GM19455 (cell line): ENCODE data around the gene DEFB131A.
"Not testable (repeated sequence)": the region's sequence is repeated elsewhere in the genome, so short reads cannot be mapped to it uniquely, and the experiment has no call there.

Experiments used
- ATAC-seq: cut with Tn5 transposase; IDR thresholded peaks from one replicate; pipeline ENCODE4 v1.9.1; 2021; ENCODE audit not compliant: unreplicated experiment

DEFB131A gene

DNA sequence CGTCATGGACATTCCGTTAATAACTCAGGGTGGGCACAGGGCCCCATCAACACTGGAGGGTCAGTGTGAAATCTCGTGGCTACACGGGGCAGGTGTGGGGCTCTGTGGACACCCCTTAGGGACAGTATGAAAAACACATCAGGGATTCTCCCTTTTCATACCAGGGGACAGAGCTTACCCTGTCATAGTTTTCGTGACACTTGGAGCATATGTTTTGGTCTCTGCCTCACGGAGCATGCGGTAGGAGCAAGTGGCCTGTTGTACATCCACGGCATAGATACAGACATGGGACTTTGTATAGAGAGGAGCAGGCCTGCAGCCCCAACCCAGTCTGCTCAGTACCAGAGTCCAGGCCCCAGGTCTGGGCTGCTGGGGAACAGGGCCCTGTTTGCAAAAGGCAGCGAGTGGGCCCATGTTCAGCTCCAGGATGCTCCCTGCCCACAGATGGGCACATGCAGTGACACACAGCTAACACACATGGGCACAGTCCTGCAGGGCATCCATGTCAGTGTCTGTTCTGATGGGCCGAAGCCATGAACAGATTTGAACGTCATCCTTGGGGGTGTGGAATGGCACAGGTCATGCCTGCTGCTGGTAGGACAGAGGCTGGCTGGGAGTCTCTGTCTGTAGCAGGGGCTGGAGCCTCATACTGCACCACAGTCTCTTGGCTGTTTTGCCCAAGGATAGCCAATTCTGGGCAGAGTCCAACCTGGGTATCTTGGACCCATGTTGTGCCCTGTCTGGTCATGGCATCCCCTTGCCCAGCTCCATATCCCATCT lies 50.2 kb downstream of the DEFB131A start:
- ATAC-seq = not testable (repeated sequence)

DNA sequence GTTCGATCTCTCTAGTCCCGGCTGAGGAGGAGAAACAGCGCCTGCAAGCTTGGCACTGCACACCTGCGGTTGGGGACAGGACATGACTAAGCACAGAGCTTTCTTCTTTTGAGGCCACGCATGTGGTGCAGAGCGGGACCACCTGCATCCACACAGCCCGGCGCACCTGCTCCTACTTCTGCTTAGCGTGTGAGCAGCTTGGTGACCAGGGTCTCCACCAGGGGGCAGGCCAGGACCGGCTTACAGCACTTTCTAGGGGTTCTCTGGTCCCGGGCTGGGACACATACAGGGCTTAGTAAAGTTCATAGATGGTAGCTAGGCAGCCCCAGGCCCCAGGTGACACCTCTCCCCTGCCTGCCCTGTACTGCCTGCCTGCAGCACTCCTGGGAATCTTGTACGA lies 51.2 kb downstream of the DEFB131A start:
- ATAC-seq = not testable (repeated sequence)

DNA sequence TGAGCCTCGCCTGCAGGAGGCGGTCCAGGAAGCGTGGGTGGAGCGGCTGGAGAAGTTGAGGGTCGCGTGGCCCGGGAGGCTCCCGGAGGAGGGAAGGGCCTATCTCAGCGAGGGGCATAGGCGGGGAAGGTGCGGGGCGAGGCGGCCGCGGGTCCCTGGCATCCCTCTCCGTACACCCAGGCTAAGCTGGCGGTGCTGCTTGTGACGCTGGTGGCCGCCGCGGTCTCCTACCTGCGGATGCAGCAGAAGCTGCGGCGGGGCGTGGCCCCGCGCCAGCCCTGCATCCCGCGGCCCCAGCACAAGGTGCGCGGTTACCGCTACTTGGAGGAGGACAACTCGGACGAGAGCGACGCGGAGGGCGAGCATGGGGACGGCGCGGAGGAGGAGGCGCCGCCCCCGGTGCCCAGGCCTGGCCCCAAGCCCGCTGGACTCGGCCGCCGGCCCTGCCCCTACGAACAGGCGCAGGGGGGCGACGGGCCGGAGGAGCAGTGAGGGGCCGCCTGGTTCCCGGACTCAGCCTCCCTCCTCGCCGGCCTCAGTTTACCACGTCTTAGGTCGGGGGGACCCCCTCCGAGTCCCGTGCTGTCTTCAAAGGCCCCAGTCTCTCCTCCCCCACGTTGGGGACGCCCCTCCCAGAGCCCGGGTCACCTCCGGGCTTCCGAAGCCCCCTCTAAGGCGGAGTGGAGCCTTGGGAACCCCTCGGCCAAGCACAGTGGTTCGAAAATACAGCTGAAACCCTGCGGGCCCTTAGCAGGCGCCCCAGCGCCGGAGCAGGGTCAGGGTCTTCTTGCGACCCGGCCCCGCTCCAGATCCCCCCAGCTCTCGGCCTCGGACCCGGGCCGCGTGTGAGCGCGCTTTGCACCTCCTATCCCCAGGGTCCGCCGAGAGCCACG lies 53.6 kb downstream of the DEFB131A start:
- ATAC-seq = not testable (repeated sequence)

DNA sequence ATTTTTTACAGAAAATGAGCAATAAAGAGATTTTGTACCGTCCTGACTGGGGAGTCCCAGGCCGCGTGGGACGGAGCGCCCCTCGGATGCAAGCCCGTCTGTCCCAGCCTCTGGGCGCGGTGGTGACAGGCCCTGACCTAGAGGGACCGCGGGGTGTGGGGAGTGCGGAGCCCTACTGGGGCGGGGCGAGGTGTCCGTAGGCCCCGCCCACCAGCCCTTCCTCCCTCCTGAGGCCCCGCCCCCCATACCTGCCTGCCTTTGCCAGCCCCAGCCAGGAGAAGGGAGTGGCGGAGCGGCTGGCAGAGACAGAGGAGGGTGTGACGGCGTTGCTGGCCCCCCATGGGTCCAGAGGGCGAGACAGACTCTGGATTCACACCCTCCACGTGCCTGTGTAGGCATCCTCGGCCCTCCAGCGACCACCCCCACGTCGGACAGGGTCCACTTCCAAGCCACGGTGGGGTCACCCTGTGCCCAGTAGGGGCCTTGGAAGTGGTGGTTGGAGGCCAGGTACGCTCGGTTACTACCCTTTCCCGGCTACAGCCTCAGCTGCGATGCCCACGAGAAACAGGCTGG lies 54.3 kb downstream of the DEFB131A start:
- ATAC-seq = not testable (repeated sequence)

DNA sequence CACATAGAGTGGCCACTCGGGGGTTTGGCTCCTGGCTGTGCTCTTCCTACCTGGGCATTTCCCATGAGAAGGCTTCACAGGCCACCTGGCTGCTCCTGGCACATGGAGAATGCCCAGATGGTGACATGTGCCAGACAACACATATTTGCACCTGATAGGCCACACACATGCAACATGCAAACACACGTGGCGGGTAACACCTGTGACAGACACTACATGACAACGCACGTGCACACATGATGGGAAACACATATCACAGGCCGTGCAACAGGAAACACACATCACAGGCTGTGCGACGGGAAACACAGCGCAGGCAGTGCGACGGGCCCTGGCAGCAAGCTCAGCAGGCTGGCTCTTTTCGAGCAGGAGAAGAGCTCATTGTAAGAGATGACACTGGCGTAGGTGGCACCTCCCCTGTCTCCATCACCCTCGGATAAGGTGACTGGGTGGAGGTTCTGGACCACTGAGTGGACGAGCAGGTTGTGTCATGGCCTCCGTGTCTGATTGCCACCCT lies 55.8 kb downstream of the DEFB131A start:
- ATAC-seq = not testable (repeated sequence)
